A673 (cell line): ENCODE results near the gene DMD. TPM values are rescaled to one million over a fixed set of nuclear protein-coding genes. Genes with fewer than 3 reads are reported as not detected.

Experiments
- BruUV-seq: library from RNA; stranded (reverse); fragments of 400-500 nt; replicated peaks from 2 replicates; lab custom pipeline; 2021; lab: Mats Ljungman, UMichigan
- CTCF ChIA-PET: fragments of 300-600 bp; sonication (Branson Sonifier 250); formaldehyde crosslinking; loops from one replicate; lab custom pipeline; 2022; ENCODE audit warnings: antibody characterized with exemption; lab: Charles Lee
- POLR2A ChIA-PET: fragments of 300-600 bp; sonication (Branson Sonifier 250); formaldehyde crosslinking; loops from one replicate; lab custom pipeline; 2022; ENCODE audit warnings: antibody characterized with exemption; ENCODE audit not compliant: low non-redundant PET; lab: Charles Lee
- DNase-seq: peaks from one replicate; pipeline ENCODE4 v3.0.0-alpha.2; 2015; ENCODE audit warnings: low spot score
- H3K27ac ChIP-seq: fragments of 200-600 bp; sonication (generic); 2 replicates; pipeline ENCODE4 v1.5.1; 2016; ENCODE audit warnings: mixed run types, low read depth, mild to moderate bottlenecking, mixed read lengths, antibody characterized with exemption, low read length; ENCODE audit not compliant: poor library complexity, severe bottlenecking
- H3K27me3 ChIP-seq: fragments of 200-600 bp; sonication (generic); replicated peaks from 2 replicates; pipeline ENCODE4 v1.6.1; 2017; ENCODE audit warnings: mixed run types, low read depth, mild to moderate bottlenecking, mixed read lengths, antibody characterized with exemption, low read length; ENCODE audit not compliant: insufficient read depth, poor library complexity
- H3K36me3 ChIP-seq: fragments of 200-600 bp; sonication (generic); 2 replicates; pipeline ENCODE4 v1.6.1; 2016; ENCODE audit warnings: mixed run types, mild to moderate bottlenecking, mixed read lengths, antibody characterized with exemption, low read length; ENCODE audit not compliant: insufficient read depth, poor library complexity, severe bottlenecking
- H3K4me1 ChIP-seq: fragments of 200-600 bp; sonication (generic); 2 replicates; pipeline ENCODE4 v1.6.1; 2017; ENCODE audit warnings: mixed run types, mild to moderate bottlenecking, mixed read lengths, antibody characterized with exemption, low read length; ENCODE audit not compliant: insufficient read depth, poor library complexity, severe bottlenecking
- H3K4me3 ChIP-seq: fragments of 200-600 bp; sonication (generic); 2 replicates; pipeline ENCODE4 v1.5.1; 2016; ENCODE audit warnings: low read depth, mixed run types, mild to moderate bottlenecking, mixed read lengths, low read length; ENCODE audit not compliant: poor library complexity, severe bottlenecking
- H3K9me3 ChIP-seq: fragments of 200-600 bp; sonication (generic); 2 replicates; pipeline ENCODE4 v1.6.1; 2016; ENCODE audit warnings: mixed run types, low read depth, mild to moderate bottlenecking, mixed read lengths, antibody characterized with exemption, low read length; ENCODE audit not compliant: poor library complexity, severe bottlenecking
- EZH2 ChIP-seq: fragments of 200-600 bp; sonication (generic); IDR thresholded peaks from 2 replicates; pipeline ENCODE4 v1.6.1; 2017; ENCODE audit warnings: borderline replicate concordance, low read depth, mild to moderate bottlenecking, mixed read lengths, antibody characterized with exemption, low read length; ENCODE audit not compliant: poor library complexity, severe bottlenecking
- intact Hi-C: fragments of 100-400 bp; cut with micrococcal nuclease; formaldehyde crosslinking; loops from one replicate; pipeline ENCODE4 v1.10.0; 2022; ENCODE audit not compliant: unreplicated experiment
- total RNA-seq: library from RNA; stranded (reverse); gene quantifications from 2 replicates; pipeline ENCODE4 v1.2.3, GENCODE V29; 2021
- TF ChIP-seq, protein P1 (sequence below): fragments of 300-800, 200-600 bp; sonication (generic); conservative IDR thresholded peaks from 2 replicates; pipeline ENCODE4 v1.5.1; 2017; ENCODE audit warnings: low read depth, mild to moderate bottlenecking, antibody characterized with exemption, low read length, moderate library complexity, mixed read lengths

DMD gene
- total RNA-seq, 1 experiment from 2014 or later = 5.4 TPM

DNA sequence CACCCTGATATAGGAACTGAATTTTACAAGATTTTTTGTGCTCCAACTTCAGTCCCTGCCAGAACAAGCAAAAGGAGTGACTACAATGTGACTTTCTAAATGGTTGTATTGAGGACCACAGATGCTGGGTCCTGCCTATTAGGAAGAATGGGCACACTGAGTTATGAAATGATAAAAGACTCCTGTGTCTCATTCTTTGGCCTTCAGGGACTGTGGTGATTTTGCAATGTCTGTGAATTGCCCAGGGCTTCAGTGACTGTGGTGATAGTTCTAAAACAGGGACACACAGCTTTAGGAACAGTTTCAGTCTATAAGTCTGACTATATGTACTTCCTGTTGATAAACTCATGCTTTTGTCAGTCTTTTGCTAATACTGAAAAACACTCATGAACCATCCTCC lies 210.2 kb downstream of the DMD start:
- DNase-seq = no peak
- TF ChIP-seq, protein P1, sequence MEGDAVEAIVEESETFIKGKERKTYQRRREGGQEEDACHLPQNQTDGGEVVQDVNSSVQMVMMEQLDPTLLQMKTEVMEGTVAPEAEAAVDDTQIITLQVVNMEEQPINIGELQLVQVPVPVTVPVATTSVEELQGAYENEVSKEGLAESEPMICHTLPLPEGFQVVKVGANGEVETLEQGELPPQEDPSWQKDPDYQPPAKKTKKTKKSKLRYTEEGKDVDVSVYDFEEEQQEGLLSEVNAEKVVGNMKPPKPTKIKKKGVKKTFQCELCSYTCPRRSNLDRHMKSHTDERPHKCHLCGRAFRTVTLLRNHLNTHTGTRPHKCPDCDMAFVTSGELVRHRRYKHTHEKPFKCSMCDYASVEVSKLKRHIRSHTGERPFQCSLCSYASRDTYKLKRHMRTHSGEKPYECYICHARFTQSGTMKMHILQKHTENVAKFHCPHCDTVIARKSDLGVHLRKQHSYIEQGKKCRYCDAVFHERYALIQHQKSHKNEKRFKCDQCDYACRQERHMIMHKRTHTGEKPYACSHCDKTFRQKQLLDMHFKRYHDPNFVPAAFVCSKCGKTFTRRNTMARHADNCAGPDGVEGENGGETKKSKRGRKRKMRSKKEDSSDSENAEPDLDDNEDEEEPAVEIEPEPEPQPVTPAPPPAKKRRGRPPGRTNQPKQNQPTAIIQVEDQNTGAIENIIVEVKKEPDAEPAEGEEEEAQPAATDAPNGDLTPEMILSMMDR = no peak
- no peak for TF ChIP-seq EZH2
- no TSS peak for BruUV-seq
- ChIA-PET POLR2A (no interaction called here), CTCF (no interaction called here)
- Histone ChIP-seq H3K4me1 (no peaks in the 10 kb centered on the region), H3K4me3 (no peak overlapping the region), H3K9me3 (no peaks in the 10 kb centered on the region), H3K27ac (no peak overlapping the region), H3K27me3 (no peaks in the 10 kb centered on the region), H3K36me3 (no peaks in the 10 kb centered on the region)
- intact Hi-C loops = no loop called here

DNA sequence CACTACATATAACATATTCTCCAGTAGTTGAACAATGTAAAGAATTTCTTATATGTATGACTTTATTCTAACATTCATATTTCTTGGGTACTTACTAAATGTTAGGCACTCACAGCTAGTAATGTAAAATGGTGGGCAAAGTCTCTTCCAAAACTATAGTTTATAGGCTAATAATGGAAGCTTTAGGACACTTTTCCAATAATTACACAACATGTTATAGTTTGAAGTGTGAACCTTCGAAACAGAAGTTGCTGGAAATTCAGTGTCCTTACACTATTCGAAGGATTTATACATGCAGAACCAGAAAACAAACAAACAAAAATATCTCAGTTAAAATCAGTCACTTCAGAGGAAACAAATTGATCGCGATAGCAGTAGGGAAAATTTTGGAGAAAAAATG lies 212.6 kb downstream of the DMD start:
- ChIA-PET POLR2A (no interaction called here), CTCF (interaction anchor here (0.5 kb wide), 1 partner anchor 20 kb away, joined by 4 read pairs; no protein-coding TSS in a partner anchor)
- DNase-seq = no peak
- Histone ChIP-seq H3K36me3 (no peaks in the 10 kb centered on the region), H3K27me3 (no peaks in the 10 kb centered on the region), H3K9me3 (no peaks in the 10 kb centered on the region), H3K4me3 (no peak overlapping the region), H3K4me1 (no peaks in the 10 kb centered on the region), H3K27ac (no peak overlapping the region)
- no peak for TF ChIP-seq EZH2
- TF ChIP-seq, protein P1 = no peak
- no TSS peak for BruUV-seq
- intact Hi-C loops = no loop called here

DNA sequence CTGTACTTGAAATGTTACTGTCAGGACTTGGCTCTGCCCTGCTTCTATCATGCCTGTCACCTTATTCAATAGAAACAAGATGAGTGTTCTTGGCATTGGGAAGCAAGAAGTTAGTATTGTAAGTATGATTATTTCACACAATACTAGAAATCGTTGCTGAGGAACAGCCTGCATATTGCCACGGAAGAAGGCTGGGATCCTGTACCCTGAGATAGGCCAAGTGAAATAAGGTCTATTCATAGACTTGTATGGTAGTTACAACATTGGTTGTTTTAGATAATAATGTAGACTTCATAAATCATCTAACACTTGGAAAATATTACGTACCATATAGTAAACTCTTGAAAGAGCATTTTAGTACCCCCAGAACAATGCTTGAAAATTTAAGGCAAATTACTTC lies 215.9 kb downstream of the DMD start:
- no peaks in the 10 kb centered on the region for H3K4me1 ChIP-seq
- ChIA-PET POLR2A (no interaction called here), CTCF (no interaction called here)
- no peak for DNase-seq
- BruUV-seq = no TSS peak
- no peak for TF ChIP-seq EZH2
- TF ChIP-seq, protein P1 = no peak
- intact Hi-C loops = no loop called here
- no peaks in the 10 kb centered on the region for H3K36me3 ChIP-seq
- no peak overlapping the region for H3K4me3 ChIP-seq
- no peaks in the 10 kb centered on the region for H3K9me3 ChIP-seq
- H3K27ac ChIP-seq = no peak overlapping the region
- no peaks in the 10 kb centered on the region for H3K27me3 ChIP-seq
